DND-41 (cell line): ENCODE data around the gene DIPK2A.

Source experiments
- CTCF ChIP-seq: IDR thresholded peaks from 2 replicates; pipeline ENCODE4 v1.5.1; 2012; ENCODE audit warnings: borderline replicate concordance, low read length, moderate library complexity, mild to moderate bottlenecking; ENCODE audit not compliant: poor library complexity, severe bottlenecking; ENCODE audit errors: extremely low read depth
- EZH2 ChIP-seq: IDR thresholded peaks from 3 replicates; pipeline ENCODE4 v1.6.1; 2012; ENCODE audit warnings: borderline replicate concordance, low read depth, mild to moderate bottlenecking, moderate library complexity, low read length, inconsistent platforms; ENCODE audit not compliant: severe bottlenecking

- TF ChIP-seq CTCF (no peak), EZH2 (no peak)
Observed at GRCh38 chr3:143950810-143951209, 20.8 kb upstream of the DIPK2A start.
